Cardiac fibroblast (primary cell): ENCODE results near the gene CFAP20.
"Not testable (repeated sequence)": the region's sequence is repeated elsewhere in the genome, so short reads cannot be mapped to it uniquely, and the experiment has no call there.

Experiments used
- DNase-seq, 2 donors: peaks; one replicate each; pipeline versions ENCODE4 v3.0.0 to v3.0.0-alpha.2; 2010; ENCODE audit warnings: low read depth in 2 of 2
- H3K4me3 ChIP-seq, 2 donors: replicated peaks in 1 of 2; 1 replicate in 1 of 2; 2 replicates in 1 of 2; pipeline ENCODE4 v1.5.1; 2011; ENCODE audit warnings: low read depth in 2 of 2, low read length in 2 of 2, mild to moderate bottlenecking in 2 of 2, moderate library complexity in 1 of 2
- CTCF ChIP-seq: IDR thresholded peaks from one replicate; pipeline ENCODE4 v1.5.1; 2011; ENCODE audit warnings: low read depth, mild to moderate bottlenecking, low read length, inconsistent platforms

Gene CFAP20

DNA sequence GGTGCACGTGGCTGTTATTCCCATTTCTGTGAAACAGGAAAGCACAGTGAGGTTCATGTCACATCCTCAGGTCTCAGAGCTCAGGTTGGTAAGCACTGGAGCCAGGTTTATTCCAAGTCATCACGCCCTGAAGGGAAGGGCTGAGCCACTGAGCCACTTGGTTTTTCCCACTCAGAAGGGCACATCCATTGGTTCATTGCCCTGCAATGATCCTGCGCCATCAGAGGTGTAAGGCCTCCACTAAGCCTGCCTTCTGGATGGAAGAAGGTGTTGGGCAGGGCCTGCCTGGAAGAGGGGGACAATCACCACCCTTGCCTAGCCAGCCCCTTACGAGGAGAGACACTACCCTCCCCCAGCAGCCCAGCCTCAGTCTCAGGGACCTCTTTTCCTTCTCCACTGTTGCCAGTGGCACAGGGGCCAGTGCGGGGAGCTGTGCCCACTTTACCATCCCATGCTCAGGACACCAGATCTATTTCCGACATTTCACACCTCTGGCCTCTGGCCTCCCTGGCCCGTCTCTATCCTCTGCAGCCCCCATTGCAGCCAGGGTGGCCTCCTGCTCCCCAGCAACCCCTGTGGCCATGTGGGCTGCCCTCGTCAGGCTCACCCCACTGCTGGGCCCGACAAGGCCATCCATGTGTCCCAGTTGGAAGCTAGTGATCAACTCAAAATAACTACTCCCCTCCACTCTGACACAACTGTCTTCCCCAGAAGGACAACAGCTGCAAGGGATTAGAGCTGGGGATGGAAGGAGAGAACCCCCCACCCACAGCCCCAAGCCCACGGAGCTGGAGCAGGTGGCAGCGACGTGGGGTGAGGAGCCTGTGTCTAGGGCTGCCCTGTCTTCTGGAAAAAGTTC lies 29.9 kb downstream of the CFAP20 start:
- no peak for DNase-seq
- TF ChIP-seq CTCF: no peak

DNA sequence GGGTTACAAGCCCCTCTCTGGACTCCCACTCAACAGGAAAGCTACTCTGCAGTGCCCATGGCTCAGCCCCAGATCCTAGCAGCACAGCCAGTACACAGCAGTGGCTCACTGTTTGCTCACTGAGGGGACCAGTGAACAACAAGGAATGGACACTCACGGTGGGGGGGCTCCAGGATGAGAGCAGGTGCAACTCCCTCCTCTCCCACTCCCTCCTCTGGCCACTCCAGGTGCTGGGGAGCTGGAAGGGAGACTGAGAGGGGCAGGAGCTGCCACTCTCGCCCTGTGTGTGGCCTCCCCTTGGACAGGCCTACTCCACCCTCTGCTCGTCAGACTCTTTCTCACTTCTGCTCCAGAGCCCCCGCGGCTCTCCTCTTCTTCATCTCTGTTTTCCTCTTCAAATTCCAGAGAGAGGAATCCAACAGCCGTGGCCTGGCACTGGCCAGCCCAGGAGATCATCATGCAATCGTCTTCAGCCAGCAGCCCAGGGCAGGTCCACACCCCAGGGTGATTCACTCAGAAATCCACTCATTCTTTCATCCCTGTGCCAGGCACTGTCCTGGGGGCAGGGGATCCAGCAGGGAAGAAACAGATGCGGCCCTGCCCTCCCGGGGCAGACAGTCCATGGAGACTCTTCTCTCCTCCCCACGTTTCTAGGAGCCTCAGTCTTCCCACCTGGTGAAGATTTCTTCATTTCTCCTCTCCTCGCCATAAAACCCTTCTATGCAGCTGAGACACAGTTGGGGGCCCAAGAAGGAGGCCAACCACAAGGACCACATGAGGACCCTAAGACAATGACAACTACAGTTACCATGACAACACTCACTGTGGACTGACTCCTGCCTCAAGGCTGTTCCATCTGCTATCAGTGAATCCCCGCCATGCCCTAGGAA lies 30.7 kb downstream of the CFAP20 start:
- H3K4me3 ChIP-seq: no peak overlapping the region
- DNase-seq: peak in 1 of 2 donors; percentile 30
- no peak for TF ChIP-seq CTCF

More for the DNA sequence above, 29.9 kb downstream of the CFAP20 start:
- no peak overlapping the region for H3K4me3 ChIP-seq

DNA sequence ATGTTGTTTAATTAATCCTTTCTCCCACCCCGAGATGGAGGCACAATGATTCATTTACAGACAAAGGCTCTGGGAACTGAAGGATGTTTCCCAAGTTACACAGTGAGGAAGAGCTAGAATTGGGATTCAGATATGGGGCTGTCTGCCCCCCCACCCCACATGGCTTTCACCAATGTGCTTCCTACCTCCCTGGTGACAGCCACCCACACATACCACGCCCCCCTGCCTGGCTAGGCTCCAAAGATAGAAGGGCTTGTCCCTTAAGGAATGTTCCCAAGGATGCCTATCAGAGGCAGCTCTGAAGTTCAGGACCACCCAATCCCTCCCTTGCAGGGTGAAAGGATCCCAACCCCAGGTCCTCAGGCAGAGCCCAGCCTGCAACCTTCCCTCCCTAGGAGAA lies 32.9 kb downstream of the CFAP20 start:
- TF ChIP-seq CTCF: no peak
- H3K4me3 ChIP-seq: no peak overlapping the region
- no peak for DNase-seq

- H3K4me3 ChIP-seq, DNase-seq: not testable (repeated sequence)
Measured at GRCh38 chr16:58095575-58095960, 33.6 kb downstream of the CFAP20 start.

- H3K4me3 ChIP-seq: no peak overlapping the region
- TF ChIP-seq CTCF: no peak
- DNase-seq: no peak
Measured at GRCh38 chr16:58094791-58095574, 34.2 kb downstream of the CFAP20 start.

GRCh38 chr16:58094026-58094425 lies 35.2 kb downstream of the CFAP20 start:
- no peak for TF ChIP-seq CTCF
- H3K4me3 ChIP-seq: no peak overlapping the region
- no peak for DNase-seq

GRCh38 chr16:58090396-58090795 lies 38.8 kb downstream of the CFAP20 start:
- H3K4me3 ChIP-seq, DNase-seq: not testable (repeated sequence)
